ENCODE results near the gene CD1D.
"Not testable (repeated sequence)": the region's sequence is repeated elsewhere in the genome, so short reads cannot be mapped to it uniquely, and the experiment has no call there.

The CD1D gene

GRCh38 chr1:158175915-158176314 lies 4.8 kb upstream of the CD1D start:
- DNase-seq (ENCODE audit: extremely low read depth in 1 of 2, low read depth in 1 of 2), result not testable (repeated sequence)

GRCh38 chr1:158176399-158176798 lies 4.3 kb upstream of the CD1D start:
- DNase-seq (ENCODE audit: extremely low read depth in 1 of 2, low read depth in 1 of 2), result no peak

GRCh38 chr1:158176849-158177699 lies 3.6 kb upstream of the CD1D start:
- not testable (repeated sequence) for DNase-seq (ENCODE audit: extremely low read depth in 1 of 2, low read depth in 1 of 2)

- no peak for DNase-seq (ENCODE audit: extremely low read depth in 1 of 2, low read depth in 1 of 2)
Measured at GRCh38 chr1:158177700-158178450, 2.8 kb upstream of the CD1D start.

GRCh38 chr1:158179301-158180041 lies 1.2 kb upstream of the CD1D start:
- DNase-seq (ENCODE audit: extremely low read depth in 1 of 2, low read depth in 1 of 2), result no peak

- DNase-seq (ENCODE audit: extremely low read depth in 1 of 2, low read depth in 1 of 2), result no peak
Measured at GRCh38 chr1:158181577-158181922, 855 bp downstream of the CD1D start.

- no peak for DNase-seq (ENCODE audit: extremely low read depth in 1 of 2, low read depth in 1 of 2)
Measured at GRCh38 chr1:158185770-158186169, 5.1 kb downstream of the CD1D start.

- no peak for DNase-seq (ENCODE audit: extremely low read depth in 1 of 2, low read depth in 1 of 2)
Measured at GRCh38 chr1:158186180-158186579, 5.5 kb downstream of the CD1D start.

GRCh38 chr1:158188611-158189010 lies 7.9 kb downstream of the CD1D start:
- no peak for DNase-seq (ENCODE audit: extremely low read depth in 1 of 2, low read depth in 1 of 2)

GRCh38 chr1:158189624-158190023 lies 8.9 kb downstream of the CD1D start:
- DNase-seq (ENCODE audit: extremely low read depth in 1 of 2, low read depth in 1 of 2), result no peak

- no peak for DNase-seq (ENCODE audit: extremely low read depth in 1 of 2, low read depth in 1 of 2)
Measured at GRCh38 chr1:158191299-158191698, 10.6 kb downstream of the CD1D start.

GRCh38 chr1:158196461-158196860 lies 15.8 kb downstream of the CD1D start:
- DNase-seq (ENCODE audit: extremely low read depth in 1 of 2, low read depth in 1 of 2), result no peak

- DNase-seq (ENCODE audit: extremely low read depth in 1 of 2, low read depth in 1 of 2), result no peak
Measured at GRCh38 chr1:158199849-158200248, 19.2 kb downstream of the CD1D start.

- no peak for DNase-seq (ENCODE audit: extremely low read depth in 1 of 2, low read depth in 1 of 2)
Measured at GRCh38 chr1:158200527-158200926, 19.8 kb downstream of the CD1D start.

- DNase-seq (ENCODE audit: extremely low read depth in 1 of 2, low read depth in 1 of 2), result no peak
Measured at GRCh38 chr1:158203693-158204457, 23.2 kb downstream of the CD1D start.

GRCh38 chr1:158204458-158204827 lies 23.7 kb downstream of the CD1D start:
- no peak for DNase-seq (ENCODE audit: extremely low read depth in 1 of 2, low read depth in 1 of 2)

GRCh38 chr1:158208586-158209116 lies 28.0 kb downstream of the CD1D start:
- DNase-seq (ENCODE audit: extremely low read depth in 1 of 2, low read depth in 1 of 2), result no peak

GRCh38 chr1:158212320-158212719 lies 31.6 kb downstream of the CD1D start:
- no peak for DNase-seq (ENCODE audit: extremely low read depth in 1 of 2, low read depth in 1 of 2)

- not testable (repeated sequence) for DNase-seq (ENCODE audit: extremely low read depth in 1 of 2, low read depth in 1 of 2)
Measured at GRCh38 chr1:158223445-158223844, 42.8 kb downstream of the CD1D start.

GRCh38 chr1:158227904-158228623 lies 47.4 kb downstream of the CD1D start:
- DNase-seq (ENCODE audit: extremely low read depth in 1 of 2, low read depth in 1 of 2), result no peak
